K562 (cell line): ENCODE measurements around the gene CLEC3A. TPM values are rescaled to one million over a fixed set of nuclear protein-coding genes. Genes with fewer than 3 reads are reported as not detected.

Experiments
- ATAC-seq: fragments of 200-7000 bp; cut with Tn5 transposase; 3 replicates; pipeline ENCODE4 v1.9.1; 2020; ENCODE audit warnings: moderate library complexity
- BruUV-seq: library from RNA; stranded (reverse); fragments of 400-500 nt; replicated peaks from 2 replicates; lab custom pipeline; 2021; lab: Mats Ljungman, UMichigan
- CTCF ChIA-PET: fragments of 300-600 bp; formaldehyde crosslinking; extraction: SDS; loops from one replicate; lab custom pipeline; 2021; ENCODE audit warnings: low intra/inter-chr PET ratio; lab: Yijun Ruan, JAX
- POLR2A ChIA-PET: fragments of 300-600, 350-650 bp; sonication (Branson Sonifier 250); formaldehyde crosslinking; extraction: SDS; loops from one replicate; lab custom pipeline; 2021; ENCODE audit warnings: antibody characterized with exemption, inconsistent platforms; lab: Yijun Ruan, JAX
- DNase-seq, 4 experiments: peaks; one replicate each; pipeline versions ENCODE4 v3.0.0 to v3.0.0-alpha.2; 2011 to 2018; ENCODE audit warnings: low spot score in 3 of 4, mixed read lengths in 3 of 4; ENCODE audit errors: extremely low read depth in 1 of 4
- FAIRE-seq: peaks from 2 replicates; lab custom pipeline; 2011; peaks lifted over from hg19 to GRCh38; lab: Jason Lieb, UNC
- H2AFZ ChIP-seq: 2 replicates; pipeline ENCODE4 v1.6.0; 2011; ENCODE audit warnings: low read depth, low read length, control low read depth, inconsistent platforms
- H3K27ac ChIP-seq: fragments of 200-600 bp; 3 replicates; pipeline ENCODE4 v1.8.0; 2011; ENCODE audit warnings: low read depth, mild to moderate bottlenecking, control low read depth, inconsistent platforms, low read length, moderate library complexity, mixed read lengths; ENCODE audit errors: extremely low read depth
- H3K27me3 ChIP-seq, 2 experiments: fragments of 300-600 bp in 1 of 2; 2 replicates in 1 of 2; 3 replicates in 1 of 2; pipeline versions ENCODE4 v1.6.0 to v1.8.0; 2011; ENCODE audit warnings: inconsistent platforms in 2 of 2, low read length in 2 of 2, mild to moderate bottlenecking in 1 of 2, mixed read lengths in 1 of 2, moderate library complexity in 1 of 2; ENCODE audit not compliant: control insufficient read depth in 2 of 2, insufficient read depth in 2 of 2
- H3K36me3 ChIP-seq: fragments of 300-600 bp; 3 replicates; pipeline ENCODE4 v1.8.0; 2011; ENCODE audit warnings: mild to moderate bottlenecking, low read length, inconsistent platforms; ENCODE audit not compliant: control insufficient read depth, insufficient read depth
- H3K4me1 ChIP-seq, 2 experiments: fragments of 200-600 bp in 1 of 2; replicated peaks in 1 of 2; 2 replicates in 1 of 2; 3 replicates in 1 of 2; pipeline versions ENCODE4 v1.5.1 to v1.8.0; 2011; ENCODE audit warnings: inconsistent platforms in 2 of 2, low read length in 2 of 2, mild to moderate bottlenecking in 1 of 2, mixed read lengths in 1 of 2, moderate library complexity in 1 of 2; ENCODE audit not compliant: control insufficient read depth in 2 of 2, insufficient read depth in 2 of 2
- H3K4me2 ChIP-seq: 2 replicates; pipeline ENCODE4 v1.6.1; 2011; ENCODE audit warnings: low read length, control low read depth, inconsistent platforms, mixed read lengths; ENCODE audit not compliant: insufficient read depth
- H3K4me3 ChIP-seq: fragments of 200-600 bp; sonication (generic), shearing (Covaris generic); 2 replicates; pipeline ENCODE4 v1.5.1; 2016; ENCODE audit warnings: control low read depth, inconsistent platforms
- H3K79me2 ChIP-seq: fragments of 200-600 bp; 3 replicates; pipeline ENCODE4 v1.8.0; 2011; ENCODE audit warnings: low read length, inconsistent platforms; ENCODE audit not compliant: control insufficient read depth, insufficient read depth
- H3K9ac ChIP-seq, 2 experiments: 2 replicates each; pipeline versions ENCODE4 v1.6.0 to v1.6.1; 2011; ENCODE audit warnings: low read depth in 2 of 2, low read length in 2 of 2, control low read depth in 1 of 2, inconsistent platforms in 1 of 2, mild to moderate bottlenecking in 1 of 2, mixed read lengths in 1 of 2; ENCODE audit not compliant: insufficient read depth in 1 of 2
- H3K9me1 ChIP-seq: one replicate; pipeline ENCODE4 v1.6.0; 2011; ENCODE audit warnings: inconsistent platforms, mild to moderate bottlenecking, low read length, moderate library complexity; ENCODE audit not compliant: control insufficient read depth, insufficient read depth
- H3K9me3 ChIP-seq: replicated peaks from 2 replicates; pipeline ENCODE4 v1.5.1; 2011; ENCODE audit warnings: low read depth, low read length, inconsistent platforms; ENCODE audit not compliant: control insufficient read depth, insufficient read depth
- H4K20me1 ChIP-seq: replicated peaks from 2 replicates; pipeline ENCODE4 v1.6.1; 2011; ENCODE audit warnings: low read length, inconsistent platforms, mixed read lengths; ENCODE audit not compliant: control insufficient read depth, insufficient read depth
- CTCF ChIP-seq, 3 experiments: IDR thresholded peaks in 2 of 3; conservative IDR thresholded peaks in 1 of 3; 2 replicates each; pipeline ENCODE4 v1.5.1; 2011 to 2012; ENCODE audit warnings: low read length in 3 of 3, mild to moderate bottlenecking in 3 of 3, control low read depth in 2 of 3, improper control_type of control experiment in 1 of 3, inconsistent platforms in 1 of 3, low read depth in 1 of 3, mixed read lengths in 1 of 3, moderate library complexity in 1 of 3; ENCODE audit not compliant: insufficient read depth in 2 of 3
- DACH1 ChIP-seq: fragments of 450-650 bp; IDR thresholded peaks from 2 replicates; pipeline ENCODE4 v1.6.1; 2018; ENCODE audit not compliant: partially characterized antibody
- KDM4B ChIP-seq, 2 experiments: fragments of 450-650 bp in 1 of 2; sonication (generic) in 1 of 2; IDR thresholded peaks; 2 replicates each; pipeline ENCODE4 v1.6.1; 2016 to 2017; ENCODE audit warnings: borderline replicate concordance in 2 of 2, antibody characterized with exemption in 1 of 2, low read depth in 1 of 2, mild to moderate bottlenecking in 1 of 2
- MXI1 ChIP-seq: IDR thresholded peaks from 2 replicates; pipeline ENCODE4 v1.6.1; 2011; ENCODE audit warnings: low read depth, mild to moderate bottlenecking, improper control_type of control experiment, low read length
- POLR2AphosphoS2 ChIP-seq: IDR thresholded peaks from 2 replicates; pipeline ENCODE4 v1.6.1; 2012; ENCODE audit warnings: low read length, improper control_type of control experiment
- PURB ChIP-seq: sonication (generic); formaldehyde crosslinking; IDR thresholded peaks from 2 replicates; pipeline ENCODE4 v1.9.0; 2021; ENCODE audit warnings: low read depth, mild to moderate bottlenecking, missing genetic modification reagents
- RBM34 ChIP-seq: fragments of 200-400 bp; formaldehyde crosslinking; IDR thresholded peaks from 2 replicates; pipeline ENCODE4 v1.6.1; 2018; ENCODE audit warnings: low read length, borderline replicate concordance; ENCODE audit not compliant: insufficient read depth
- TCF7L2 ChIP-seq: fragments of 150-350 bp; IDR thresholded peaks from 2 replicates; pipeline ENCODE4 v1.6.1; 2016; ENCODE audit warnings: low read depth, mild to moderate bottlenecking, low read length, moderate library complexity
- U2AF2 ChIP-seq: fragments of 200-400 bp; formaldehyde crosslinking; optimal IDR thresholded peaks from 2 replicates; pipeline ENCODE3; 2017; ENCODE audit warnings: low read depth, mild to moderate bottlenecking, low read length
- ZNF217 ChIP-seq: sonication (generic); formaldehyde crosslinking; IDR thresholded peaks from 2 replicates; pipeline ENCODE4 v1.8.0; 2022; ENCODE audit warnings: mild to moderate bottlenecking, missing genetic modification reagents
- WGBS: fragments of 100-300 bp; shearing (Covaris generic); methylation state at CpG from one replicate; pipeline ENCODE4 v1.1.6; 2016; ENCODE audit warnings: low coverage, mixed read lengths; ENCODE audit not compliant: insufficient coverage; ENCODE audit errors: missing lambda C conversion rate; 5-methylcytosine and 5-hydroxymethylcytosine counted together
- in situ Hi-C: fragments of 300-500 bp; cut with MboI; formaldehyde crosslinking; loops from 4 replicates; pipeline ENCODE4 v1.15.0; 2018; ENCODE audit warnings: inconsistent platforms, mixed read lengths
- intact Hi-C: fragments of 100-400 bp; cut with micrococcal nuclease; formaldehyde crosslinking; loops from 2 replicates; pipeline ENCODE4 v1.14.2; 2022
- polyA plus RNA-seq, 8 experiments: library from polyadenylated mRNA; depleted of rRNA in 4 of 8; stranded (reverse) in 5 of 8; unstranded in 3 of 8; fragments of >200 nt; fragmentation: Nextera tagmentation in 2 of 8; fragmentation: Illumina TruSeq in 1 of 8; extraction: Ambion mirVana in 2 of 8; extraction: Trizol in 1 of 8; gene quantifications; 2 replicates each; pipeline versions ENCODE4 v1.2.1 to v1.2.3, GENCODE V29; 2011 to 2014; ENCODE audit warnings: inconsistent platforms in 1 of 8, missing spikeins in 1 of 8
- total RNA-seq, 7 experiments: library from RNA; depleted of rRNA in 6 of 7; stranded (reverse); fragments of >200 nt in 6 of 7; fragmentation: Illumina TruSeq in 2 of 7; extraction: Trizol in 2 of 7; gene quantifications; 2 replicates each; pipeline versions ENCODE4 v1.2.1 to v1.2.3, GENCODE V29; 2011 to 2021; ENCODE audit warnings: low replicate concordance in 1 of 7

CLEC3A gene
- total and polyA plus RNA-seq, 9 of the 15 experiments (the other 6 are each of a cell fraction or from before 2014, with no cell fraction given): not detected

- H3K79me2 ChIP-seq: no peaks in the 10 kb centered on the region
- no TSS peak for BruUV-seq
- no peak overlapping the region for H3K4me3 ChIP-seq
- TF ChIP-seq ZNF217 (CRISPR knock-in tag) (no peak), MXI1 (no peak), CTCF (IDR thresholded peaks at IDR 0.05 in 2 of 3, conservative IDR thresholded peaks at IDR 0.05 in 1 of 3; ENCODE audit: insufficient read depth in 2 of 3, low read depth in 1 of 3, low read length in 3 of 3) (no peak), KDM4B (IDR thresholded peaks at IDR 0.05; ENCODE audit: borderline replicate concordance in 2 of 2, low read depth in 1 of 2) (no peak), RBM34 (no peak), U2AF2 (no peak), TCF7L2 (no peak), POLR2AphosphoS2 (no peak), PURB (no peak), DACH1 (no peak)
- DNase-seq: no peak
- ATAC-seq: no peak
- no peaks in the 10 kb centered on the region for H3K4me1 ChIP-seq
- CTCF ChIA-PET: no interaction called here
- in situ Hi-C loops (no loop called here), intact Hi-C loops (no loop called here)
- H3K27ac ChIP-seq: no peak overlapping the region
- H2AFZ ChIP-seq: no peak overlapping the region
- WGBS: 0% methylated on average over 2 of the region's 2 CpGs
- H4K20me1 ChIP-seq: no peaks in the 10 kb centered on the region
- H3K9me1 ChIP-seq: no peaks in the 10 kb centered on the region
- FAIRE-seq: no peak
- H3K9ac ChIP-seq: no peak overlapping the region
- no peaks in the 10 kb centered on the region for H3K36me3 ChIP-seq
- H3K9me3 ChIP-seq: no peaks in the 10 kb centered on the region
- no peak overlapping the region for H3K4me2 ChIP-seq
- POLR2A ChIA-PET: no interaction called here
- H3K27me3 ChIP-seq: no peaks in the 10 kb centered on the region; a peak in 2 of 5 replicates
Measured at GRCh38 chr16:78035012-78035411, 12.7 kb downstream of the CLEC3A start.
